ENCODE measurements around the gene TGFA. TPM values are rescaled to one million over a fixed set of nuclear protein-coding genes. Genes with fewer than 3 reads are reported as not detected.

The TGFA gene
- total RNA-seq, 1 donor from 2014 or later = 1.4 TPM

DNA sequence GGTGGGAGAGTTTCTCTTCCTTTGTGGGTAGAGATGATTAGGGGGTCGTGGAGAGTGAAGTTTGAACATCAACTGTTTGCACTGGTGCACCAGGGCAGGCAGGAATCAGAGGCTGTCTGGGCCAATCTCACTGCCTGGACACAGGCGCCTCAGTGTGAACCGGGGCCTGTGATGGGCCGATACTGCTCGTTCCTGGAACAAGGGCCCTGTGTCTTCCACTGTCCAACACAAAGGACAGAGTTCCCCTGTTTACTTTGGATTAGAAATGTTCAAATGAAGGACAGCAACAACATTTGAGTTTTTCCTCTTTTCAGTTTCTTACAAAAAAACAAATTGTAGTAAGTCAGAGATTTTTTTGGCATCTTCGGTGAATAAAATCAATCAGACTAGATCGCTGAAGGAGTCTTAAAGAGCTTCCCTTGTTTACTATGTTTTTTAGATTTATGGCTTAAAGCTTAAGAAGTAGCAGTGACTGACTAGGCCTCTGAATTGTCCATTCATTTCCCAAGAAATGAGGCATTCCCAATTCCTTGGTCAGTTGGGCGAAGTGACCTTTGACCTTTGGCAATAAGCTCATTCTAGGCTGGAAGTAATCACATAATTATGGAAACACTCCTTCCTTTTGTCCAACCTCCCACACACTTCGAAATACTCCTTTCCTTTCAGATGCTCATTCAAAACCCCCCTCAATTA, 11.6 kb upstream of the TGFA start:
- H3K27ac ChIP-seq (ENCODE audit: low read depth, low read length) = no peak overlapping the region
- no peaks in the 10 kb centered on the region for H3K9me3 ChIP-seq (ENCODE audit: insufficient read depth, low read depth, low read length)
- H3K79me2 ChIP-seq (ENCODE audit: insufficient read depth, low read length) = no peaks in the 10 kb centered on the region
- H3K4me2 ChIP-seq (ENCODE audit: low read length) = no peak overlapping the region
- no peaks in the 10 kb centered on the region for H3K4me1 ChIP-seq (ENCODE audit: insufficient read depth, low read length)
- H3K4me3 Mint-ChIP-seq (ENCODE audit: unreplicated experiment) = no peak overlapping the region
- peak overlapping the region; percentile 6 for H2AFZ ChIP-seq (ENCODE audit: low read depth, low read length)
- no peak for FAIRE-seq
- H3K9me3 Mint-ChIP-seq (ENCODE audit: unreplicated experiment) = no peaks in the 10 kb centered on the region
- no peak overlapping the region for H3K4me3 ChIP-seq (ENCODE audit: insufficient read depth, low read depth, low read length)
- DNase-seq (ENCODE audit: low read depth) = no peak
- no peaks in the 10 kb centered on the region for H3K27me3 ChIP-seq (ENCODE audit: insufficient read depth, low read length)
- no peak for TF ChIP-seq EZH2 (IDR thresholded peaks at IDR 0.05; ENCODE audit: insufficient read depth, low read length)
- TF ChIP-seq, protein P1, sequence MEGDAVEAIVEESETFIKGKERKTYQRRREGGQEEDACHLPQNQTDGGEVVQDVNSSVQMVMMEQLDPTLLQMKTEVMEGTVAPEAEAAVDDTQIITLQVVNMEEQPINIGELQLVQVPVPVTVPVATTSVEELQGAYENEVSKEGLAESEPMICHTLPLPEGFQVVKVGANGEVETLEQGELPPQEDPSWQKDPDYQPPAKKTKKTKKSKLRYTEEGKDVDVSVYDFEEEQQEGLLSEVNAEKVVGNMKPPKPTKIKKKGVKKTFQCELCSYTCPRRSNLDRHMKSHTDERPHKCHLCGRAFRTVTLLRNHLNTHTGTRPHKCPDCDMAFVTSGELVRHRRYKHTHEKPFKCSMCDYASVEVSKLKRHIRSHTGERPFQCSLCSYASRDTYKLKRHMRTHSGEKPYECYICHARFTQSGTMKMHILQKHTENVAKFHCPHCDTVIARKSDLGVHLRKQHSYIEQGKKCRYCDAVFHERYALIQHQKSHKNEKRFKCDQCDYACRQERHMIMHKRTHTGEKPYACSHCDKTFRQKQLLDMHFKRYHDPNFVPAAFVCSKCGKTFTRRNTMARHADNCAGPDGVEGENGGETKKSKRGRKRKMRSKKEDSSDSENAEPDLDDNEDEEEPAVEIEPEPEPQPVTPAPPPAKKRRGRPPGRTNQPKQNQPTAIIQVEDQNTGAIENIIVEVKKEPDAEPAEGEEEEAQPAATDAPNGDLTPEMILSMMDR (IDR thresholded peaks at IDR 0.05; ENCODE audit: insufficient read depth, low read depth, low read length) = no peak
- no peaks in the 10 kb centered on the region for H3K36me3 Mint-ChIP-seq (ENCODE audit: low read depth, unreplicated experiment)
- H3K27ac Mint-ChIP-seq (ENCODE audit: unreplicated experiment) = no peak overlapping the region
- H3K4me1 Mint-ChIP-seq (ENCODE audit: low read depth, unreplicated experiment) = peaks cover 11% of the 10 kb centered on the region
- H4K20me1 ChIP-seq (ENCODE audit: insufficient read depth, low read length) = no peaks in the 10 kb centered on the region
- H3K36me3 ChIP-seq (ENCODE audit: insufficient read depth, low read length) = no peaks in the 10 kb centered on the region
- no peak overlapping the region for H3K9ac ChIP-seq (ENCODE audit: low read length)
- H3K27me3 Mint-ChIP-seq (ENCODE audit: low read depth, unreplicated experiment) = no peaks in the 10 kb centered on the region

DNA sequence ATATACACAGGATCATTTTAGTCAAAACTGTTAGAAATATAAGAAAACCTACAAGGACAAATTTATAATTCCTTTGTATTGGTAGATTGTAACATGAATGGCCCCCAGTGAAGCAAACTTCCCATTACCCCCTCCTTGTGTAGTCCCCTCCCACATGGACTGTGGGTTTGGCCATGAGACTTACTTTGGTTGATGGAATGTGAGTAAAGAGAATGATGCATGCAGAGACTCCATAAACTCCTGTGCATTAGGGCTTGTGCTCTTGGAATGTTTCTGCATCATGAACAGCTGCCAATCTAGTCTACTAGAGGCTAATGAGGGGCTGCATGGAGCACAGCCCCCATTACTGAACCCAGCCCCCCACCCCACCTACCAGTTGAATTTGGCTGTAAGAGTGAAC, 8.3 kb upstream of the TGFA start:
- no peak for FAIRE-seq
- H3K4me3 Mint-ChIP-seq (ENCODE audit: unreplicated experiment) = no peak overlapping the region

More for the DNA sequence above, 8.3 kb upstream of the TGFA start:
- peaks cover 12% of the 10 kb centered on the region for H3K4me1 Mint-ChIP-seq (ENCODE audit: low read depth, unreplicated experiment)
- no peak overlapping the region for H3K27ac ChIP-seq (ENCODE audit: low read depth, low read length)
- no peaks in the 10 kb centered on the region for H3K36me3 Mint-ChIP-seq (ENCODE audit: low read depth, unreplicated experiment)
- H3K36me3 ChIP-seq (ENCODE audit: insufficient read depth, low read length) = no peaks in the 10 kb centered on the region
- H3K27me3 Mint-ChIP-seq (ENCODE audit: low read depth, unreplicated experiment) = peaks cover 5% of the 10 kb centered on the region
- H3K27ac Mint-ChIP-seq (ENCODE audit: unreplicated experiment) = no peak overlapping the region
- H3K4me2 ChIP-seq (ENCODE audit: low read length) = no peak overlapping the region
- no peaks in the 10 kb centered on the region for H3K9me3 ChIP-seq (ENCODE audit: insufficient read depth, low read depth, low read length)
- H3K27me3 ChIP-seq (ENCODE audit: insufficient read depth, low read length) = peaks cover 8% of the 10 kb centered on the region
- DNase-seq (ENCODE audit: low read depth) = peak; percentile 10
- H4K20me1 ChIP-seq (ENCODE audit: insufficient read depth, low read length) = no peaks in the 10 kb centered on the region
- no peak overlapping the region for H3K9ac ChIP-seq (ENCODE audit: low read length)
- TF ChIP-seq, protein P1 (IDR thresholded peaks at IDR 0.05; ENCODE audit: insufficient read depth, low read depth, low read length) = no peak
- no peak for TF ChIP-seq EZH2 (IDR thresholded peaks at IDR 0.05; ENCODE audit: insufficient read depth, low read length)
- no peak overlapping the region for H3K4me3 ChIP-seq (ENCODE audit: insufficient read depth, low read depth, low read length)
- no peaks in the 10 kb centered on the region for H3K4me1 ChIP-seq (ENCODE audit: insufficient read depth, low read length)
- no peaks in the 10 kb centered on the region for H3K79me2 ChIP-seq (ENCODE audit: insufficient read depth, low read length)
- no peaks in the 10 kb centered on the region for H3K9me3 Mint-ChIP-seq (ENCODE audit: unreplicated experiment)
- no peak overlapping the region for H2AFZ ChIP-seq (ENCODE audit: low read depth, low read length)

Data from astrocyte (in vitro differentiated cells and primary cell).